Keratinocyte (primary cell): Measurements from ENCODE around the gene ELFN2. TPM values are rescaled to one million over a fixed set of nuclear protein-coding genes. Genes with fewer than 3 reads are reported as not detected.

Experiments
- DNase-seq: peaks from one replicate; pipeline ENCODE4 v3.0.0-alpha.2; 2011; ENCODE audit warnings: low read depth, missing footprints, low spot score
- FAIRE-seq: peaks from 2 replicates; lab custom pipeline; 2011; peaks lifted over from hg19 to GRCh38; lab: Jason Lieb, UNC
- H2AFZ ChIP-seq: 2 replicates; pipeline ENCODE4 v1.6.0; 2012; ENCODE audit warnings: low read length, control low read depth, inconsistent platforms; ENCODE audit not compliant: control insufficient read depth
- H3K27ac ChIP-seq: 2 replicates; pipeline ENCODE4 v1.5.1; 2011; ENCODE audit warnings: low read length; ENCODE audit not compliant: control insufficient read depth, insufficient read depth
- H3K27me3 ChIP-seq: 3 replicates; pipeline ENCODE4 v1.6.0; 2011; ENCODE audit warnings: low read length; ENCODE audit not compliant: control insufficient read depth, insufficient read depth; ENCODE audit errors: extremely low read depth
- H3K36me3 ChIP-seq, 2 experiments: 2 replicates in 1 of 2; 3 replicates in 1 of 2; pipeline ENCODE4 v1.5.1; 2011; ENCODE audit warnings: low read length in 2 of 2, mild to moderate bottlenecking in 1 of 2; ENCODE audit not compliant: control insufficient read depth in 2 of 2, insufficient read depth in 2 of 2; ENCODE audit errors: extremely low read depth in 1 of 2
- H3K4me1 ChIP-seq: 3 replicates; pipeline ENCODE4 v1.5.1; 2011; ENCODE audit warnings: low read length; ENCODE audit not compliant: control insufficient read depth, insufficient read depth; ENCODE audit errors: extremely low read depth
- H3K4me2 ChIP-seq: 3 replicates; pipeline ENCODE4 v1.6.0; 2011; ENCODE audit warnings: low read depth, low read length; ENCODE audit not compliant: control insufficient read depth, insufficient read depth; ENCODE audit errors: extremely low read depth
- H3K4me3 ChIP-seq, 3 experiments: fragments of 200-600 bp in 1 of 3; sonication (generic) in 1 of 3; 2 replicates in 2 of 3; 3 replicates in 1 of 3; pipeline ENCODE4 v1.5.1; 2011 to 2016; ENCODE audit warnings: low read length in 3 of 3, mild to moderate bottlenecking in 3 of 3, control low read depth in 2 of 3, inconsistent platforms in 1 of 3, low read depth in 1 of 3, mixed read lengths in 1 of 3, mixed run types in 1 of 3, moderate library complexity in 1 of 3; ENCODE audit not compliant: control insufficient read depth in 2 of 3, insufficient read depth in 2 of 3; ENCODE audit errors: extremely low read depth in 1 of 3
- H3K79me2 ChIP-seq: 2 replicates; pipeline ENCODE4 v1.6.0; 2012; ENCODE audit warnings: low read length; ENCODE audit not compliant: control insufficient read depth, insufficient read depth
- H3K9ac ChIP-seq: 3 replicates; pipeline ENCODE4 v1.6.0; 2011; ENCODE audit warnings: low read length; ENCODE audit not compliant: control insufficient read depth, insufficient read depth; ENCODE audit errors: extremely low read depth
- H3K9me1 ChIP-seq: 3 replicates; pipeline ENCODE4 v1.6.0; 2011; ENCODE audit warnings: low read length; ENCODE audit not compliant: control insufficient read depth, insufficient read depth; ENCODE audit errors: extremely low read depth
- H3K9me3 ChIP-seq: 2 replicates; pipeline ENCODE4 v1.5.1; 2012; ENCODE audit warnings: low read depth, low read length; ENCODE audit not compliant: control insufficient read depth
- H4K20me1 ChIP-seq: 3 replicates; pipeline ENCODE4 v1.6.0; 2011; ENCODE audit warnings: low read length; ENCODE audit not compliant: control insufficient read depth, insufficient read depth; ENCODE audit errors: extremely low read depth
- CTCF ChIP-seq, 3 experiments: IDR thresholded peaks in 1 of 3; conservative IDR thresholded peaks in 1 of 3; optimal IDR thresholded peaks in 1 of 3; 2 replicates in 2 of 3; 3 replicates in 1 of 3; pipeline versions ENCODE3 to v1.5.1; 2011; ENCODE audit warnings: low read length in 3 of 3, mild to moderate bottlenecking in 3 of 3, moderate library complexity in 2 of 3, control low read depth in 1 of 3, inconsistent platforms in 1 of 3; ENCODE audit not compliant: insufficient read depth in 2 of 3; ENCODE audit errors: extremely low read depth in 1 of 3
- EZH2 ChIP-seq: IDR thresholded peaks from one replicate; pipeline ENCODE4 v1.6.1; 2012; ENCODE audit warnings: inconsistent platforms, mild to moderate bottlenecking, low read length, moderate library complexity
- dilution Hi-C: fragments of 300-500 bp; cut with MboI; formaldehyde crosslinking; loops from one replicate; pipeline ENCODE4 v1.7.0; 2020; ENCODE audit warnings: low sequenced_read_pairs; ENCODE audit not compliant: extremely low pct_ligation_motif_present
- polyA plus RNA-seq, 5 experiments: library from polyadenylated mRNA; depleted of rRNA in 3 of 5; stranded (reverse) in 3 of 5; stranded (forward) in 1 of 5; unstranded in 1 of 5; fragments of >200 nt; gene quantifications; 1 replicate in 1 of 5; 2 replicates in 3 of 5; 3 replicates in 1 of 5; pipeline versions ENCODE4 v1.2.1 to v1.2.3, GENCODE V29; 2011 to 2012; ENCODE audit warnings: missing spikeins in 2 of 5, low read depth in 1 of 5, low replicate concordance in 1 of 5

ELFN2 gene
- polyA plus RNA-seq, 1 donor (not counting 4 experiments of a cell fraction or from before 2014, with no cell fraction given): 0.13 TPM

GRCh38 chr22:37369483-37369882 lies 57.8 kb downstream of the ELFN2 start:
- Histone ChIP-seq H3K4me2 (no peak overlapping the region), H3K79me2 (no peaks in the 10 kb centered on the region), H4K20me1 (no peaks in the 10 kb centered on the region), H3K4me3 (no peak overlapping the region), H2AFZ (no peak overlapping the region), H3K9me1 (no peaks in the 10 kb centered on the region), H3K4me1 (no peaks in the 10 kb centered on the region), H3K9ac (no peak overlapping the region), H3K9me3 (no peaks in the 10 kb centered on the region), H3K36me3 (no peaks in the 10 kb centered on the region), H3K27ac (no peak overlapping the region), H3K27me3 (no peaks in the 10 kb centered on the region)
- no peak for DNase-seq
- dilution Hi-C loops: no loop called here
- no peak for TF ChIP-seq CTCF (optimal IDR thresholded peaks at IDR 0.05 in 1 of 3, IDR thresholded peaks at IDR 0.05 in 1 of 3, conservative IDR thresholded peaks at IDR 0.05 in 1 of 3; ENCODE audit: extremely low read depth in 1 of 3, insufficient read depth in 2 of 3, low read length in 3 of 3)
- TF ChIP-seq EZH2: no peak
- no peak for FAIRE-seq

GRCh38 chr22:37368058-37368457 lies 59.2 kb downstream of the ELFN2 start:
- DNase-seq: no peak
- no peaks in the 10 kb centered on the region for H3K9me3 ChIP-seq
- H3K36me3 ChIP-seq: no peaks in the 10 kb centered on the region
- H3K4me1 ChIP-seq: no peaks in the 10 kb centered on the region
- no peaks in the 10 kb centered on the region for H3K79me2 ChIP-seq
- FAIRE-seq: no peak
- H2AFZ ChIP-seq: no peak overlapping the region
- no peak overlapping the region for H3K4me2 ChIP-seq
- no peaks in the 10 kb centered on the region for H3K9me1 ChIP-seq
- H3K4me3 ChIP-seq: no peak overlapping the region
- no peak overlapping the region for H3K9ac ChIP-seq
- dilution Hi-C loops: no loop called here
- no peak overlapping the region for H3K27ac ChIP-seq
- no peaks in the 10 kb centered on the region for H4K20me1 ChIP-seq
- H3K27me3 ChIP-seq: no peaks in the 10 kb centered on the region
- no peak for TF ChIP-seq EZH2
- no peak for TF ChIP-seq CTCF (optimal IDR thresholded peaks at IDR 0.05 in 1 of 3, IDR thresholded peaks at IDR 0.05 in 1 of 3, conservative IDR thresholded peaks at IDR 0.05 in 1 of 3; ENCODE audit: extremely low read depth in 1 of 3, insufficient read depth in 2 of 3, low read length in 3 of 3)
